NCI-H1048 (cell line): ENCODE results near the gene OSBPL6.

Experiments used
- DNase-seq: peaks from one replicate; lab custom pipeline; 2025; lab: John Stamatoyannopoulos, UW

The OSBPL6 gene

DNA sequence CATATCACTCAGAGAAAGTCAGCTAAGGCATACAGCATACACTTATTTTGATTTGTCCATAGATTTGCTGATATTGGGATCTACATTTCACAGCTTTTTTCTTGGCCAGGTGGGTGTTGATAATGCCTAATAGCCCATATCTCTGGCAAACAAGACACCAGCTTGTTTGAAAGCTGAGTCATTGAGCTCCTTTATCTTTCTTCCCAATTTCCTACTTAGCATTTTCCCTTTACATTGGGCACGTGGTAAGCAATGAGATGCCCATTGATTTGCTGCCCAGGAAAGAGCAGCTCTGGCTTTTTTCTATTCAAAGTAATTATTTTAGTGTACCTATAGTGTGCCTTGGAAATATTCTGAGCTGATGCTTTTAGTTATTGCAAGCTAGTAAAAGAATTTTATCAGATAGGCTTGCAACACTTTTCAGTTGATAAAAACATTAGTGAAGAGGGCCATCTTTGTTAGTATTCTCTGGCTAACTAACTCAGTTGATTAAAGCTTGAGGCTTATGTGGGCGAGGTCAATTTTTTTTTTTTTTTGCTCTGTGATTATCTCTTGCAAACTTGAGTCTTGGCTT, 79.6 kb downstream of the OSBPL6 start:
- DNase-seq, result no peak

DNA sequence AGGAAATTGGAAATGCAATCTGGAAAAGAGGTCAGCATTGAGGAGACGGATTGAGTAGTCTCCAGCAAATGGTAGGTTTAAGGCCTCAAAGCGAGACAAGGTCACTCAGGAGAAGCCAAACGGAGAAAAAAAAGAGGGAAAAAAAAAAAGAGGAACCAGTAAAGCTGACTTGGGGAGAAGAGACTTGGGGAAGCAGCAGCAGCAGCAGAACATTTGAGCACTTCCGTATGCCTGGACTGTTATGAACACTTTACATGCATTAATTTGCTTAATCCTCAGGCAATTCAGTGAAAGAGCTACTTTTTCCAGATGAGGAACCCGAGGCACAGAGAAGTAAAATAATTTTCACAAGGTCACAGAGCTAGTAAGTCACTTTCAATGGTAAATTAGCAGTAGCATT, 81.3 kb downstream of the OSBPL6 start:
- no peak for DNase-seq

DNA sequence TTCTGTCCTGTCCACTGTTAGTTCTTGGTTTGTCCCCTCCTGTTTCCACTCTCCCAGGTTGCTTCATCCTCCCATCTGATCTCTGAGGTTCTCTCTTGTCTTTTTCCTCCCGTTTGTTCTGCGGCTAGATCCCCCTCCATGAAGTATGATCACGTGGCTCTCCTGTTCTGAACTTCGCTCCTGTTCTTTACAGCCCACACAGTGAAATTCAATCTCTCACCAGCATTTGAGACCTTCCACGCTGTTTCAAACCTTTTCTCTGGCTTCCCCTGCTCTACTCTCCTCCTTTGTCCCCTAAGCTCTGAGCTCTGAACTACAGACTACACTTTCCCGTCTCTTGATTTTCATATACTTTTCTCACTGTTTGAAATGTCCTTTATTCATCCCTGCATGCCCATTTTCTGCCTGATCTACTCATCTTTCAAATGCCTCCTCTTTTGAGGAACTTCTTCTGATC, 83.5 kb downstream of the OSBPL6 start:
- no peak for DNase-seq

DNA sequence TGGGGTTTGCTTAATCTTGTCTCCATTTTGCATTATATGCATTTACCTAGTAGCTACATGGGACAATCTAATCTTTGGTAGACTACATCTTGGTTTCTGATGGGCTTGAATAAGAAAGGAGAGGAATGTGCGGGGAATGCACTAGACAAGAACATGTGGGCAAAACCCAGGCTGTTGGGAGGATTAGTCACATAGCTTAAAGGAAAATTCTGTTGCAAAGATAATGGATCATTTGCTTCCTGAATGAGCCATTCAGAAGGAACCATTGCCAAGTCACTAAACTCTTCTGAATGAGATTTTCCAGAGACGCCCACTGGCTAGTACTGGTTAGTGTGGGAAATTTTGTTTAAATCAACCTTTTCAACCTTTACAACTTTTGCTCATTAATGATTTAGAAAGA, 84.8 kb downstream of the OSBPL6 start:
- no peak for DNase-seq

DNA sequence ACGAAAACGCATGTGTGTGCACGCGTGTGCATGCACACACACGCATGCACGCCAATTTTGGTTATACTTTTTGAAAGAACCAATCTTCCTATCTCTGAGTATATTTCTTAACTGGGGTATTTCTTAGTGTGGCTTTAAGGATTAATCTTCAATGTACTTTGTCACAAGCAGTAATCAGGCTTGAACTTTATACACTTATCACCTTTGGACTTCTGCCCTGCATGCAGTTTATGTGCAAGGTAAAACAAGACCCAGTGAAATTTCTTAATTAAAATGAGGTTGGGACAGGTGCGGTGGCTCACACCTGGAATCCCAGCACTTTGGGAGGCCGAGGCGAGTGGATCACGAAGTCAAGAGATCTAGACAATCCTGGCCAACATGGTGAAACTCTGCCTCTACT, 85.3 kb downstream of the OSBPL6 start:
- no peak for DNase-seq

DNA sequence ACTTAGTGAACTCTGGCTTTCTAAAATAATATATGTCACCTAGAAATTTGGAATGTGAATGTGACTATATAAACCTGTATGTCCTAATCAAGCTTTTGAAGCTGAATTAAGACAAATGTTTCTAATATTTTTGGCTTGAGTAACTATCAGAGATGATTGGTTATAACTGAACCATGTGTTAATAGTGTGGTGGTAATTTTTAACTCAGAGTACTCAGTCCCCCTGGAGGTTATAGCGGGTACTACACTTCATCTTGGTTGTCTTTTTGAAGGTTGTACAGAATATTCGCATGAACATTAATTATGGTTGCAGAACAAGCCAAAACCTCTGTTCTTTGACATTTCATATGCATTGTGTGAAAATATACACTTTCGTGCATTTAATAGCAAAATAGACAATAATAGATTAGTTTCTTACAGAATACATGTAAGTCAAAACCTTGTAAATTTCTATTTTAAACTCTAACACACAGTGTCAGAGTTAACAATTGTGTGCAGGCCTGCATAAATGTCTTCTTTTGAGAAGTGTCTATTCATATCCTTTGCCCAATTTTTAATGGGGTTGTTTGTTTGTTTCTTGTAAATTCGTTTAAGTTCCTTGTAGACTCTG, 86.0 kb downstream of the OSBPL6 start:
- no peak for DNase-seq

DNA sequence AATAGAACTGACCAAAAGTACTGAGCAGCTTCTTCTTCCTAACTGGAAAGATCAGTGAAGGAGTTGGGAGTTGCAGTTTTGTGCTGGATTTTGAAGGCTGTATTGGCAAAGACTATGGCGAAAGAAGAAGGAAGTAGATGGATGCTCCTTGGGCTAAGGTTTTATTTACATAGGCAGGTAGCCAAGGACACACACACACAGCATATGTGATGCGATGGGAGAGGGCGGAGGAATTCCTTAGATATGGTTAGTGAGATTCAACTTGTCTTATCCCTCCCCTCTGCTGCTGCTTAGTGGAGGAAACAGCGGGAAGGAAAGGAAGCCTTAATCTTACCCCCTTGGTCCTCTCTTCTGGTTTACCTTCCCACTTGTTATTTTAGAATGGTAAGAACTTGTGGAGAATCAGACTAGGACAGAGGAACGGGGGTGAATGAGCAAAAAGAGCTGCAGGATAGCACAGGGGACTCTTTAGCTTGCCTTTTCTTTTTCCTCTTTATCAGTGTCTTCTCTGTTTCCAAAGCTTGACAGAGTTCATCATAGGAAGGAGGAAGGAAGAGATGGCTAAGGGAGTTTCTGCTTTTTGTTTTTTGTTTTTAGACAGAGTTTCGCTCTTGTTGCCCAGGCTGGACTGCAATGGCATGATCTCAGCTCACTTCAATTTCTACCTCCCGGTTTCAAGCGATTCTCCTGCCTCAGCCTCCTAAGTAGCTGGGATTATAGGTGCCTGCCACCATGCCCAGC, 87.9 kb downstream of the OSBPL6 start:
- no peak for DNase-seq

DNA sequence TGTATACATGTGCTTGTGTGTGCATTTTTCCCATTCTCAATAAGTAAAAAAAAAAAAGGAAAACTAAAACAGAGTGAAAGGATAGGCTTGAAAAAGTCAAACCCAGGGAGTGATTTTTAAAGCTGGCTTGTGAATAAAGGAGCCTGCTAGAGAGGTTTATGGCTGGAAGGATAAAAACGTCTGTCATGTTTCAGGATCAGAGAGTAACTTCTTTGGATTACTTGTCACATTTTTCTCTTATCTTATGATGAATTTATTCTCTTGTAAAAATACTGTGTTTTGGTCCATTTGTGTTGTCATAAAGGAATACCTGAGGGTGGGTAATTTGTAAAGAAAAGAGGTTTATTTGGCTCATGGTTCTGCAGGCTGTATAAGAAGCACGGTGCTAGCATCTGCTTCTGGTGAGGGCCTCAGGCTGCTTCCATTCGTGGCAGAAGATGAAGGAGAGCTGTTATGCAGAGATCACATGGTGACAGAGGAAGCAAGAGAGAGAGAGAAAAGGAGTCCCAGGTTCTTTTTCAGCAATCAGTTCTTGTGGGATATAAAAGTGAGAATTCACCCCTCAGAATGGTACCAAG, 89.1 kb downstream of the OSBPL6 start:
- no peak for DNase-seq

DNA sequence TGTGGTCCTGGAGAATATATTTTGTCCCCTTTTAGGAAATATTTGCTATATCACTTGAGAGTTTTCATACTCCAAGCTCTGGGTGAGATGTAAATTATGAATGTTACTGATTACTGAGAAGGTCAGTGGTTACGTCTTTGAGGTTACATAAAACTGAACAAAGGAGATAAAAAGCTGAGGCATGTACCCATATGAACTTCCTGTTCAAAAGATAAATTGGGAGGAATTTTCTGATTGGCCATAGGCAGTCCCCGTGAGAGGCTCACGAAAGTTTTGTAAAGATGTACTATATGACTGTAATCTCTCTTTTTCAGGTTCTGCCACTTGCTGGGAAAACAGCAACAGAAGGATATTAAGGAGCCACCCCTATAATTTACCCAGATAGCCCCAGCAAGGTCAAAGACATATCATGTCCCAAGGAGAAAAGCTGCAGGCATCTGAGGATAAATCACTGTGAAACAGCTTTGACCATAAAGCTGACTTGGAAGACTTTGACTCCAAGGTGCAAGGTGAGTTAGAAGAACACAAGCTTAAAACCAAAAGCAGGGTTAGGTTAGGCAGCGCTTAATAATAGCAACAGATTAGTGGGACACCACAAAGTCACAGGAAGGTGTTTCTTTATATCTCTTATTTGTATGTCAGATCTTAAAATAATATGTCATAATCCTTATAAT, 90.4 kb downstream of the OSBPL6 start:
- DNase-seq, result no peak

DNA sequence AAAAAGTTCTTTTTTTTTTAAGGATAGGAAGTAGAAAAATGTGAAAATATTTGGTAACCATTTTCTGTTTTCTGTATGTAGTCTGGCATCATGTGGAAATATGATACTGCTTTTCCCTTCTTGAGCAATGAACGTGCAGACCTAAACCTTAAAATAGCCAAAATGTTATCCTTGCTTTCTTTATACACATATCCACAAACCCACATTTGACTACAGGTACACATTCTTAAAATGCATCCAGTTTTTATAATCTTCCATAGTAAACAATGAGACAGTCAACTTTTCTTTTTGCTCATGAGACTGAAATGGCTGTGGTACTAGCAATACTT, 90.9 kb downstream of the OSBPL6 start:
- no peak for DNase-seq

DNA sequence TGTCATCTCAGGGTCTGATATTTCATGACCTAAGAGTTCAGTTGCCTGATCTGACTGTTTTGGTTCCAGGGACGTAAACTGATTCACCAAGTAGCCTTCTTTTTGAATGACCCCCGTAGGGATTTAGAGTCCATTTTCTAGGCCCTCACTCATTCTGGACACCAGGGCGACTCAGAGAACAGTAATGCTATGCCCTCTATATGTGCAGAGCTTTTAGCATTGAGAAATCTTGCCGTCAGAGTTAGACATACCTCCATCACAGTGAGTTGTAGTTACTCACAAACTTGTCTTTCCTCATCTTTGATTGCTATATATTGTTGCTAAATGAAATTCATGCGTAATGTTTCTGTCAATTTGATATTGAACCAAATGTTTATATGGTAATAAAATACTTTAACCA, 92.3 kb downstream of the OSBPL6 start:
- DNase-seq, result no peak

DNA sequence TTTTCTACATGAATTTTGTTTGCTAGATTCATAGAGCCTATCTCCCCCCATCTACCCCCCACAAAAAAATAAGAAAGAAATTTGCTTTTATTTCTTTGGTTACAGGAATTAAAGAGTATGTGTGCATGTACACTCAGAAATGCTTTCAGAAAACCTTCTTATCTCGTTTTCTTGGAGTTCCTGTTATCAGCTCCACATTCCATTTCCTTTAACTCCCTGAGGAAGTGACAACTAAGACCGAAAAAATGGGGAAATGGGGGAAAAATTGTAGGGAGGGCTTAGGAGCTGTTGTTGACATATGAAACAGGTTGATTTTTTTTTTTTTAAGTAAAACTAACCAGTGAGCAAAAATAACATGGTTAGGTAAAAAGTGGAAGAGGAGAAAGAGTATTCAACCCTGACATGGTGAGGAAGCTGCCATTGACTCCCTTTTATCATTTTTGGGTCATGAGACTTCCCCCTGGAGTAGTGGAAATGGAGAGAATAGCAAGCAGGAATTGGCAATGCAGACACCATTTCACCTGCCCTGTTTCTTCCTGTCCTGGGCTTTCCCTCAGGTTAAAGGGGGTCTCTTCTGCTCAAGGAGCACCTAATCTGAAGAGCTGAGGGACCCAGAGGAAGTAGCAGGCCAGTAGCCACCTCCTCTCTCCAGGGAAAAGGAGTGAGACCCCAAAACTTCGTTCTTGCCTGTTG, 93.5 kb downstream of the OSBPL6 start:
- DNase-seq, result no peak

DNA sequence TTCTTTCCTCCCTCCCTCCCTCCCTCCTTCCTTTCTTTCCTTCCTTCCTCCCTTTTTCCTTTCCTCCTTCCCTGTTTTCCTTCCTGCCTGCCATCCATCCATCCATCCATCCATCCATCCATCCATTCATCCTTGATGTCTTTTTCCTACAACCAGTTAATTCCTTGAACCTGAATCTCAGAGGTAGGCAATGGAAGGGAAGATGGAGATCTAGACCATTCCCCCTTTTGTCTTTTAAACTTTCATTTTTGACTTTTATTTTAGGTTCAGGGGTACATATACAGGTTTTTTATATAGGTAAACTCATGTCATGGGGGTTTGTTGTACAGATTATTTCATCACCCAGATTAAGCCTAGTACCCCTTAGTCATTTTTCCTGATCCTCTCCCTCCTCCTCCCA, 97.4 kb downstream of the OSBPL6 start:
- no peak for DNase-seq

DNA sequence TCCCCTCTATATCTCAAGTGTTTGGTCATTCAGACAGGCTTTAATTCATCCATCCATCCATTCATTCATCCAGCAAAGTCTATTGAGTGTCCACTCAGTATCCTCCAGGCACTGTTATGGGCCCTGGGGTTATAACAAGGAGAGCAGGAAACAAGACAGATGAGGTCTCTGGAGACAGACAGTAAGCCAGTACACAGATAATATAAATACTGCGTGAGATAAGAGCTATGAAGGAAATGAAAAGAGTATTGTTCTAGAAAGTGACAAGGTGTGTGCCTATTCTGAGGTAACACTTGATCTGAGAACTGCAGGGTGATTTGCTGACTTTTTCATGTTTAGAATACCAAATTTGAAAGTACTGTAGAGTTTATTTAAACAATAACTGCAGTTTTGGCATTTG, 98.3 kb downstream of the OSBPL6 start:
- DNase-seq, result no peak

DNA sequence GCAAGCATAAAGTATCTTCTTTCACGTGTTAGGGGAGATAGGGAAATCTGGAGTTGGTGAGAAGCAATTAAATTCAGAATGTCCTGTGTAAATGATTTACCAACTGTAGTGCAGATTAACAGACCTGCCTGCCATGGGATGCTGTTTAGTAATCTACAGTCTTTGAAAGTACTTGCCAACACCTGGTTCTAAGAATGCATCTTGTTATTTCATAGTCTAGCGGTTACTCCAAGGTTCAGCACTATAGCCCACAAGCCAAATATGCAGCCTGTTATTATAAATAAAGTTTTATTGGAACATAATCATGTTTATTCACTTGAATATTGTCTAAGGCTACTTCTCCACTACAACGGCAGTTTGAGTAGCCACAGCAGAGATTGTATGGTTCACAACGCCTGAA, 100.8 kb downstream of the OSBPL6 start:
- DNase-seq, result no peak

DNA sequence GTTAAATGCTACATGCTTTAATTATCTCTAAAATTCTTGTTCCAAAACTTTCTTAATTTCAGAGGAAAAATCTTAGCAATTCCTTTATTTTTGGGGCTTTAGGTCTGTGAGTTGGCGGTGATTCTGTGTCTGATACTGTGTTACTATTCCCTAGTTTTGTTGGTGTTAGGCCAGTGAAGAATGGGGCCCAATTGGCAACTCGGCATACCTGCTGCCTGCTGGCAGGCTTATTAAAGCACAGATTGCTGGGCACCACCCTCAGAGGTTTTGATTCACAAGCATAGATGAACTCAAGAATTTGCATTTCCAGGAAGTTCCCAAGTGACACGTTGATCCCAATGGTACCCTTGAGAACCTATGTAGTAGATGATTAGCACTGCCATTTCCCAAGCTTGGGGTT, 101.6 kb downstream of the OSBPL6 start:
- DNase-seq, result no peak

DNA sequence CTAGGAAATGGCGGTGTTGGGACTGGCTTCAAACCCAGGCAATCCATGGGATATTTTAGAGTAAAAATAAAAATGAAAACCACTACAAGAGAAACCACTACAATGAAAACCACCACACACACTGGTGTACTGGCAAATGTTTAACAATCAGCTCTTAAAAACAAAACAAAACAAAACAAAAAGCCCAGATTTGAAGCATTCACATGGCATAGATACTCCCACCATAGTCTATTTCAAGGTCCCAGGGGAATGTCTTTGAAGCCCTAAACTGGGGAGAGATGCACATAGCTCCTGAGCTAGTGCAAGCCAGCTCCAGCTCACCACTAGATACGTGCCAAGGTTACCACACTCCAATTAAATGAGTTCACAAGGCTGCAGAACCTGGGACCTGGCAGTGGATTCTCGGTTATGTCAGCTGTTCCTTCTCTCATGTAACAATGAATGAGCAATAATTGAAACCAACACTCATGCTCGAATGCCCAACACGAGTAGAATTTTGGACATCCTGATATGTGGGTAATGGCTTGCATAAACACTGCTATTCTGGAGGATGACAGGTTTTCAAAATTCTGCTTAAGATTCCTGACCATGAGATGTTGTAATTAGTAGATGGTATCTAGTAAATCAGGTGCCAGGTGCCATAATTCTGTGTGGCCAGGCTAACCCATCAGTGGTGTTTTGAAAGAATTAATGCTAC, 102.2 kb downstream of the OSBPL6 start:
- no peak for DNase-seq

DNA sequence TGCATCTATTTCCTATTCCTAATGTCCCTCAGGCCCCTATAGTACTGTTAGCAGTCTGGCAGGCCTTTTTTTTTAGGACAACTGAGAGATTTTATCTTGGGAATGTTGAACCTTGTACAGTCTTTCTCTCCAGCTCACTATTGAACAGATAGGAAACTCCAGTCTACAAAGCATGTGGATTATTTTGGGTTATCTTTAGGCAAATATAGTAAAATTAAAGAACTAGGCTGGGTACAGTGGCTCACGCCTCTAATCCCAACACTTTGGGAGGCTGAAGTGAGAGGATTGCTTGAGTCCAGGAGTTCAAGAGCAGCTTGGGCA, 102.7 kb downstream of the OSBPL6 start:
- no peak for DNase-seq

DNA sequence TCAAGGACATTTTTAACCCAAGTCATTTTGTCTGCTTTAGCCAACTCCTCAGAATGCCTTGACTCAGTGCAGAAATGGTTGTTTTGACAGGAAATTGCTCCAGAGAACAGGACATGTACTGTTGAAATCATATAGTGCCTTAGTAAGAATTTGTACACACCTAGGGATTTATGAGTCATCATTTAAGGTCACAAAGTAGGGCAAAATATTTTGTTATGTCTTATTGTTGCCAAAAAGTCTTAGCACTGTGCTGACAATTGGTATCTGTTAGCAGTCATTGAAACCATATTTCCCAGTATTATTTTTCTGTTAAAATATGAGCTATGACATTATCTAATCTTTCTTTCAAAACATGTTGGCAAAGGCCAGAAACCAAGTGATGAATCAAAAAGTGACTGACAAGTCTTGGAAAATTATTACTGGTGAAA, 104.5 kb downstream of the OSBPL6 start:
- no peak for DNase-seq

DNA sequence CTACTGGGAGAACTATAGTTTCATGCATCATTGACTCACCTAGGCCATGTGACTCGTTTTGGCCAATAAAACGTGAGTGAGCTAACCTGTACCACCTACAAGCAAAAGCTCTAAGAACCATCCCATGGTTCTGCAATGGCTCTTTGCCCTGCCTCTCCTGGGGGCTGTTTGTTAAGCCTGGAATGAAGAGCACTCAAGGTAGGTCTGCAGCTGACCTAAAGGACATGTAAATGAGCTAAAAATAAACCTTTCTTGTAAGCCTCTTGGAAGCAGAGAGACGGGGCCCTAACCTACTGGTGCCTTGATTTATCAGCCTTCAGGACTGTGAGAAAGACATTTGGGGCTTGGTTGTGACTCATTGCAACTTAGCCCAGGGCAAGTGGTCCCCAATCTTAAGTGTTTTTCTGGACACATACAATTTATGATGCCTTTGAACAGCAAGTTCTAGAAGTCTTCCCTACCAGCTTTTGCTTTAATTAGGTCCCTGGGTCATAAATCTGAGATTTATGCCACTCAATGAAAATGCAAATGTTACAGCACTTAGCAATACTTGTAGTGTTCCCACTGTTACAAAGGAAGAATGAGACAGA, 107.4 kb downstream of the OSBPL6 start:
- no peak for DNase-seq

DNA sequence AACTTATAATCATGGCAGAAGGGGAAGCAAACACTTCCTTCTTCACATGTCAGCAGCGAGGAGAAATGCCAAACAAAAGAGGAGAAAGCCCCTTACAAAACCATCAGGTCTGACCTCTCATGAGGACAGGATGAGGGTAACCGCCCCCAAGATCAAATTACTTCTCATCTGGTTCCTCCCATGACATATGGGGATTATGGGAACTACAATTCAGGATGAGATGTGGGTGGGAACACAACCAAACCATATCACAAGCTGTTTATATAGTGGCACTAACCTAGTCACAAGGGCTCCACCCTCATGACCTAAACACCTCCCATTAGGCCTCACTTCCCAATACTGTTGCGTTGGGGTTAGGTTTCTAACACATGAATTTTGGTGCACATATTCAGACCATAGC, 110.0 kb downstream of the OSBPL6 start:
- no peak for DNase-seq
